Fibroblast of lung (primary cell): ENCODE results near the gene SELP. TPM values are rescaled to one million over a fixed set of nuclear protein-coding genes. Genes with fewer than 3 reads are reported as not detected.

Experiments used
- DNase-seq, 2 donors: peaks; one replicate each; pipeline versions ENCODE4 v3.0.0 to v3.0.0-alpha.2; 2010; ENCODE audit warnings: low read depth in 2 of 2
- H2AFZ ChIP-seq: 2 replicates; pipeline ENCODE4 v1.5.1; 2012; ENCODE audit warnings: low read length, control low read depth, inconsistent platforms
- H3K27ac ChIP-seq: 2 replicates; pipeline ENCODE4 v1.5.1; 2011; ENCODE audit warnings: low read length, control low read depth; ENCODE audit not compliant: insufficient read depth
- H3K27me3 ChIP-seq: 2 replicates; pipeline ENCODE4 v1.5.1; 2011; ENCODE audit warnings: mild to moderate bottlenecking, low read length; ENCODE audit not compliant: control insufficient read depth, insufficient read depth
- H3K36me3 ChIP-seq: 2 replicates; pipeline ENCODE4 v1.5.1; 2011; ENCODE audit warnings: low read length; ENCODE audit not compliant: control insufficient read depth, insufficient read depth
- H3K4me1 ChIP-seq: 2 replicates; pipeline ENCODE4 v1.5.1; 2011; ENCODE audit warnings: low read length; ENCODE audit not compliant: control insufficient read depth, insufficient read depth; ENCODE audit errors: extremely low read depth
- H3K4me2 ChIP-seq: 2 replicates; pipeline ENCODE4 v1.5.1; 2011; ENCODE audit warnings: low read length, control low read depth; ENCODE audit not compliant: insufficient read depth; ENCODE audit errors: extremely low read depth
- H3K4me3 ChIP-seq, 4 experiments: fragments of 200-600 bp in 1 of 4; sonication (generic) in 1 of 4; replicated peaks in 1 of 4; 2 replicates each; pipeline ENCODE4 v1.5.1; 2011 to 2016; ENCODE audit warnings: low read length in 4 of 4, low read depth in 3 of 4, mild to moderate bottlenecking in 3 of 4, control low read depth in 2 of 4, inconsistent platforms in 1 of 4, mixed read lengths in 1 of 4; ENCODE audit not compliant: insufficient read depth in 1 of 4; ENCODE audit errors: control extremely low read depth in 1 of 4
- H3K79me2 ChIP-seq: 2 replicates; pipeline ENCODE4 v1.5.1; 2012; ENCODE audit warnings: mild to moderate bottlenecking, low read length, inconsistent platforms; ENCODE audit not compliant: control insufficient read depth, insufficient read depth
- H3K9ac ChIP-seq: 2 replicates; pipeline ENCODE4 v1.5.1; 2011; ENCODE audit warnings: mild to moderate bottlenecking, low read length, control low read depth; ENCODE audit not compliant: insufficient read depth
- H3K9me3 ChIP-seq: 2 replicates; pipeline ENCODE4 v1.5.1; 2012; ENCODE audit warnings: low read depth, low read length; ENCODE audit not compliant: control insufficient read depth, insufficient read depth
- H4K20me1 ChIP-seq: 2 replicates; pipeline ENCODE4 v1.5.1; 2011; ENCODE audit warnings: low read length; ENCODE audit not compliant: control insufficient read depth, insufficient read depth; ENCODE audit errors: extremely low read depth
- CTCF ChIP-seq, 2 donors: IDR thresholded peaks in 1 of 2; conservative IDR thresholded peaks in 1 of 2; 1 replicate in 1 of 2; 2 replicates in 1 of 2; pipeline ENCODE4 v1.5.1; 2011 to 2012; ENCODE audit warnings: low read length in 2 of 2, control low read depth in 1 of 2, inconsistent platforms in 1 of 2, low read depth in 1 of 2, mild to moderate bottlenecking in 1 of 2
- EZH2 ChIP-seq: IDR thresholded peaks from 2 replicates; pipeline ENCODE4 v1.5.1; 2012; ENCODE audit warnings: low read length, control low read depth, mild to moderate bottlenecking; ENCODE audit errors: missing control alignments
- polyA minus RNA-seq: library from RNA; depleted of rRNA, polyadenylated mRNA; stranded (reverse); fragments of >200 nt; gene quantifications from 2 replicates; pipeline ENCODE4 v1.2.3, GENCODE V29; 2011; ENCODE audit warnings: low replicate concordance
- polyA plus RNA-seq, 2 donors: library from polyadenylated mRNA; depleted of rRNA in 1 of 2; stranded (reverse) in 1 of 2; unstranded in 1 of 2; fragments of >200 nt; gene quantifications; 2 replicates each; pipeline ENCODE4 v1.2.1, GENCODE V29; 2011 to 2012; ENCODE audit warnings: missing spikeins in 1 of 2
- total RNA-seq: library from RNA; depleted of rRNA; stranded (reverse); fragments of >200 nt; gene quantifications from 2 replicates; pipeline ENCODE4 v1.2.1, GENCODE V29; 2014

SELP gene
- total RNA-seq (not detected in 2 replicates), polyA plus RNA-seq (not detected in 2 replicates), polyA minus RNA-seq (not detected in 2 replicates)
- polyA plus RNA-seq (2012), result not detected in 2 replicates

DNA sequence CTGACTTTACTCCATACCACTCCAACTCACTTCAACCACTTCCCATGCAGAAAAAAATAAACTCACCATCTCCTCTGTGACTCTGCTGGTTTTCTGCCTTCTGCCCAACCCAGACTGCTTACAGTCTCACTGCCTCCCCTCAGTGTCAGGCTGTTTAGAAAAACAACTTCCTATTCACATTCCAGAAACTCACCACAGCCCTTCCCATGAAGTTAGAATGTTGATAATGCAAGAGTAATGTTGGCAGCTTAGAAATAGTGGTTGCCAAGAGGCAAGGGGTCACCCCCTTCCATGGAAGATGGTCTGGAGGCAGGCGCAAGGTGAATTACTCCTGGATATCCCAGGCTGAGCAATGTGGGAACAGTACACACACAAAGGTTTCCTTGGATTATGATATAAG lies at the start of gene SELP:
TSS of gene SELP (minus strand) at position 119 of the 400 bp plus-strand sequence. CDS start at position 69, 50 bp downstream.
- no peaks in the 10 kb centered on the region for H3K27me3 ChIP-seq
- H3K9ac ChIP-seq, result no peak within 1 kb of the TSS
- no peaks in the 10 kb centered on the region for H4K20me1 ChIP-seq
- H2AFZ ChIP-seq, result no peak within 1 kb of the TSS
- no peaks in the 10 kb centered on the region for H3K4me1 ChIP-seq
- H3K4me2 ChIP-seq, result no peak within 1 kb of the TSS
- no peaks in the 10 kb centered on the region for H3K36me3 ChIP-seq
- peak in 1 of 2 donors; percentile 15 for DNase-seq
- no peak for TF ChIP-seq EZH2
- TF ChIP-seq CTCF (conservative IDR thresholded peaks at IDR 0.05 in 1 of 2, IDR thresholded peaks at IDR 0.05 in 1 of 2; ENCODE audit: low read depth in 1 of 2, low read length in 2 of 2), result no peak
- no peak within 1 kb of the TSS for H3K27ac ChIP-seq
- H3K4me3 ChIP-seq, result no peak within 1 kb of the TSS
- no peaks in the 10 kb centered on the region for H3K79me2 ChIP-seq
- H3K9me3 ChIP-seq, result no peaks in the 10 kb centered on the region

DNA sequence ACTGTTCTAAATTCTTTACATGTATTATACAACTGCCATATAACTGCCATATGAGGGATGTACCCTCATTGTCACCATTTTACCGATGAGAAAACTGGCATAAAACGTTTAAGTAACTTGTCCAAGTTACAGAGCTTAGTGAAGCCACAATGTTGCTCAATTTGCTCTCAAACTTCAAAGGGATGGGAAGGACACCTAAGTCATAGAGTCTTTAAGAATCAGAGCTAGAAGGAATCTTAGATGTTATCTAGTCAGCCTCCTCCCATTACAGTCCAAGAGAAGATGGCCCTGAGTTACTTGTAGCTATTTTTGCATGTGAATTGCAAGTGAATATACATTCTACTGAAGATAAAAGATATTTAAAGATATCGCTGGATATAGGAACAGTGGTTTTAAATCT lies 49.8 kb upstream of the SELP start:
- H3K27me3 ChIP-seq, result no peaks in the 10 kb centered on the region
- H3K9me3 ChIP-seq, result no peaks in the 10 kb centered on the region
- H3K9ac ChIP-seq, result no peak overlapping the region
- no peak for DNase-seq
- H3K4me1 ChIP-seq, result no peaks in the 10 kb centered on the region
- no peaks in the 10 kb centered on the region for H3K79me2 ChIP-seq
- H3K36me3 ChIP-seq, result no peaks in the 10 kb centered on the region
- H3K27ac ChIP-seq, result no peak overlapping the region
- no peak overlapping the region for H3K4me3 ChIP-seq
- no peaks in the 10 kb centered on the region for H4K20me1 ChIP-seq
- no peak overlapping the region for H2AFZ ChIP-seq
- TF ChIP-seq EZH2 (no peak), CTCF (conservative IDR thresholded peaks at IDR 0.05 in 1 of 2, IDR thresholded peaks at IDR 0.05 in 1 of 2; ENCODE audit: low read depth in 1 of 2, low read length in 2 of 2) (no peak)
- H3K4me2 ChIP-seq, result no peak overlapping the region

- no peak overlapping the region for H3K27ac ChIP-seq
- TF ChIP-seq CTCF (conservative IDR thresholded peaks at IDR 0.05 in 1 of 2, IDR thresholded peaks at IDR 0.05 in 1 of 2; ENCODE audit: low read depth in 1 of 2, low read length in 2 of 2) (no peak), EZH2 (no peak)
- H2AFZ ChIP-seq, result no peak overlapping the region
- H3K79me2 ChIP-seq, result no peaks in the 10 kb centered on the region
- no peaks in the 10 kb centered on the region for H3K4me1 ChIP-seq
- H4K20me1 ChIP-seq, result no peaks in the 10 kb centered on the region
- H3K9me3 ChIP-seq, result no peaks in the 10 kb centered on the region
- H3K4me3 ChIP-seq, result no peak overlapping the region
- no peak overlapping the region for H3K9ac ChIP-seq
- H3K4me2 ChIP-seq, result no peak overlapping the region
- DNase-seq, result peak; percentile 30 to 91
- H3K36me3 ChIP-seq, result no peaks in the 10 kb centered on the region
- no peaks in the 10 kb centered on the region for H3K27me3 ChIP-seq
Measured at GRCh38 chr1:169676001-169676400, 46.1 kb upstream of the SELP start.
